ENCODE data around the gene CACNG3. TPM values are rescaled to one million over a fixed set of nuclear protein-coding genes. Genes with fewer than 3 reads are reported as not detected.

The CACNG3 gene
- total RNA-seq, 2 experiments from 2014 or later, result not detected

DNA sequence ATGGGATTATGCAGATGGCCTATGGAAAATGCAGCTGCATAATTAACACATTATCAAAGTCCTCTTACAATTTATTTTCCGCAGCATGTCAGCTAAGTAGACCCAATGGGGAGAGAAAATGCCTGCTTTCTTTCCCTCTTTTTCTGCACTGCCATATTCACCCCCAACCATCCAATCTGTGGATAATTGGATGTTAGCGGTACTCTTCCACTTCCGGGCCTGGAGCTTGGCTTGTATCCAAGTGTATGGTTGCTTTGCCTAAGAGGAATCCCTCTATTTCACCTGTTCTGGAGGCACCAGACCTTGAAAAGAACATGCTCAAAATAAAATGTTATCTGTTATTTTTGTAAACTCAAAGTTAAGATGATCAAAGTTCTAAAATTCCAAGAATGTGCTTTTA lies 41.1 kb upstream of the CACNG3 start:
- Mint-ChIP-seq H3K36me3 (ENCODE audit: low read depth) (peaks cover 83% of the 10 kb centered on the region), H3K27me3 (no peaks in the 10 kb centered on the region), H3K9me3 (no peaks in the 10 kb centered on the region), H3K27ac (no peak overlapping the region), H3K4me1 (ENCODE audit: low read depth) (no peaks in the 10 kb centered on the region), H3K4me3 (no peak overlapping the region)
- H3K4me1 ChIP-seq (ENCODE audit: insufficient read depth, low read length), result no peaks in the 10 kb centered on the region
- POLR2A ChIA-PET, result no interaction called here
- DNase-seq (no peak), ATAC-seq (ENCODE audit: poor library complexity) (no peak)
- H3K36me3 ChIP-seq (ENCODE audit: insufficient read depth, low read length), result peaks cover 30% of the 10 kb centered on the region
- H3K27me3 ChIP-seq (ENCODE audit: control insufficient read depth in 1 of 2, insufficient read depth in 2 of 2, low read length in 2 of 2), result no peaks in the 10 kb centered on the region
- TF ChIP-seq, protein P1, sequence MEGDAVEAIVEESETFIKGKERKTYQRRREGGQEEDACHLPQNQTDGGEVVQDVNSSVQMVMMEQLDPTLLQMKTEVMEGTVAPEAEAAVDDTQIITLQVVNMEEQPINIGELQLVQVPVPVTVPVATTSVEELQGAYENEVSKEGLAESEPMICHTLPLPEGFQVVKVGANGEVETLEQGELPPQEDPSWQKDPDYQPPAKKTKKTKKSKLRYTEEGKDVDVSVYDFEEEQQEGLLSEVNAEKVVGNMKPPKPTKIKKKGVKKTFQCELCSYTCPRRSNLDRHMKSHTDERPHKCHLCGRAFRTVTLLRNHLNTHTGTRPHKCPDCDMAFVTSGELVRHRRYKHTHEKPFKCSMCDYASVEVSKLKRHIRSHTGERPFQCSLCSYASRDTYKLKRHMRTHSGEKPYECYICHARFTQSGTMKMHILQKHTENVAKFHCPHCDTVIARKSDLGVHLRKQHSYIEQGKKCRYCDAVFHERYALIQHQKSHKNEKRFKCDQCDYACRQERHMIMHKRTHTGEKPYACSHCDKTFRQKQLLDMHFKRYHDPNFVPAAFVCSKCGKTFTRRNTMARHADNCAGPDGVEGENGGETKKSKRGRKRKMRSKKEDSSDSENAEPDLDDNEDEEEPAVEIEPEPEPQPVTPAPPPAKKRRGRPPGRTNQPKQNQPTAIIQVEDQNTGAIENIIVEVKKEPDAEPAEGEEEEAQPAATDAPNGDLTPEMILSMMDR (IDR thresholded peaks at IDR 0.05), result no peak
- no peak overlapping the region for H3K4me3 ChIP-seq (ENCODE audit: low read length)
- no peak overlapping the region for H3K27ac ChIP-seq (ENCODE audit: low read depth in 1 of 2, low read length in 2 of 2)
- intact Hi-C loops (cut with DNase I, micrococcal nuclease), result no loop called here
- CTCF ChIA-PET, result no interaction called here
- no peaks in the 10 kb centered on the region for H3K9me3 ChIP-seq (ENCODE audit: control insufficient read depth in 1 of 2, insufficient read depth in 1 of 2, low read length in 2 of 2)

DNA sequence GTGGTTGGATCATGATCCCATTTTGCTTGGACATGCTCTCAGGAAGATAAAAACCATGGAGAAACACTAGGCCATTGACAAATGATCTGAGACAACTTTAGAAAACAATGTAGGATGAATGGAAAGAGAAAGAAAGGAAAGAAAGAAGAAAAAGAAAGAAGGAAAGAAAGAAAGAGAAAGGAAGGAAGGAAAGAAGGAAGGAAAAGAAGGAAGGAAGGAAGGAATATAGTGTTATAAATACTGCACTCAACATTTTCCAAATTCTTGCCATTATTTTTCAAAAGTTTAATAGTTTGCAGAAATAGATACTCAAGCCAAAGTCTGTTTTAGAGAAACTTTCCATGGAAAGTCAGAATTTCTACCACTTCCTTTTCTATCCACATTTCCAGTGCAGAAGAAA lies 39.2 kb upstream of the CACNG3 start:
- no peaks in the 10 kb centered on the region for H3K9me3 ChIP-seq (ENCODE audit: control insufficient read depth in 1 of 2, insufficient read depth in 1 of 2, low read length in 2 of 2)
- H3K27ac ChIP-seq (ENCODE audit: low read depth in 1 of 2, low read length in 2 of 2), result no peak overlapping the region
- H3K4me1 ChIP-seq (ENCODE audit: insufficient read depth, low read length), result no peaks in the 10 kb centered on the region
- intact Hi-C loops (cut with DNase I, micrococcal nuclease), result no loop called here
- no peak for DNase-seq
- TF ChIP-seq, protein P1 (IDR thresholded peaks at IDR 0.05), result no peak
- peaks cover 82% of the 10 kb centered on the region for H3K36me3 Mint-ChIP-seq (ENCODE audit: low read depth)
- no peak for ATAC-seq (ENCODE audit: poor library complexity)
- peaks cover 29% of the 10 kb centered on the region for H3K36me3 ChIP-seq (ENCODE audit: insufficient read depth, low read length)
- CTCF ChIA-PET, result no interaction called here
- peaks cover 3% of the 10 kb centered on the region for H3K9me3 Mint-ChIP-seq
- no peaks in the 10 kb centered on the region for H3K27me3 ChIP-seq (ENCODE audit: control insufficient read depth in 1 of 2, insufficient read depth in 2 of 2, low read length in 2 of 2)
- no peak overlapping the region for H3K27ac Mint-ChIP-seq
- no peaks in the 10 kb centered on the region for H3K4me1 Mint-ChIP-seq (ENCODE audit: low read depth)
- no peak overlapping the region for H3K4me3 Mint-ChIP-seq
- H3K4me3 ChIP-seq (ENCODE audit: low read length), result no peak overlapping the region
- POLR2A ChIA-PET, result no interaction called here
- no peaks in the 10 kb centered on the region for H3K27me3 Mint-ChIP-seq

DNA sequence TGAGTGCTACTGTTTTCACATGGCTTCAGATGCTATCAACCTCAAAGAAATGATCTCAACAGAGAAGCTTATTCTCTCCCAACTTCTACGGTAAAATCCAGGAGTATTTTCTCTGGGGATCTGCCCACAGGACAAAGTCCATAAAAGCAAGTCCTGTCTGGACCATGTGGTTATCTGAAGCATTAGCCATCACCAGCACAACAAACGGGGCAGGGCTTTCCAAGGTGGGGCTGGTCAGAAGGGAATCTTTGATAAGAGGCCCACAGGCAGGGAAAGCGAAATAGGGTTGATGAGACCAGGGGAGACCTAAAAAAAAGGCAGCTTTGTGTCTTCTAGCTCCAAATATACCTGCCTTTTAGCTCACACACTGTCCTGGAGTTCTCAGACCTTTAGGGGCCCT lies 38.7 kb upstream of the CACNG3 start:
- TF ChIP-seq, protein P1 (IDR thresholded peaks at IDR 0.05), result no peak
- no peak overlapping the region for H3K27ac Mint-ChIP-seq
- no peaks in the 10 kb centered on the region for H3K4me1 Mint-ChIP-seq (ENCODE audit: low read depth)
- H3K9me3 Mint-ChIP-seq, result peaks cover 3% of the 10 kb centered on the region
- Histone ChIP-seq H3K27me3 (ENCODE audit: control insufficient read depth in 1 of 2, insufficient read depth in 2 of 2, low read length in 2 of 2) (no peaks in the 10 kb centered on the region), H3K4me1 (ENCODE audit: insufficient read depth, low read length) (no peaks in the 10 kb centered on the region), H3K27ac (ENCODE audit: low read depth in 1 of 2, low read length in 2 of 2) (no peak overlapping the region), H3K9me3 (ENCODE audit: control insufficient read depth in 1 of 2, insufficient read depth in 1 of 2, low read length in 2 of 2) (no peaks in the 10 kb centered on the region), H3K4me3 (ENCODE audit: low read length) (no peak overlapping the region), H3K36me3 (ENCODE audit: insufficient read depth, low read length) (peaks cover 29% of the 10 kb centered on the region)
- POLR2A ChIA-PET, result no interaction called here
- no peak overlapping the region for H3K4me3 Mint-ChIP-seq
- ATAC-seq (ENCODE audit: poor library complexity) (no peak), DNase-seq (no peak)
- CTCF ChIA-PET, result no interaction called here
- peaks cover 84% of the 10 kb centered on the region for H3K36me3 Mint-ChIP-seq (ENCODE audit: low read depth)
- H3K27me3 Mint-ChIP-seq, result no peaks in the 10 kb centered on the region
- intact Hi-C loops (cut with DNase I, micrococcal nuclease), result no loop called here

Data from CD4-positive, alpha-beta T cell (primary cell).